Measurements from ENCODE around the gene CDK16. TPM values are rescaled to one million over a fixed set of nuclear protein-coding genes. Genes with fewer than 3 reads are reported as not detected.

The CDK16 gene
- 10 to 100 TPM; 48.2 to 49.0 TPM for total RNA-seq
- polyA plus RNA-seq = 10 to 100 TPM in 1 of 3 donors, 1 to 10 TPM in 2; 3.1 to 13.6 (median 6.1) TPM
- total RNA-seq = 48.6 to 70.4 (median 50.1) reads per million in 6 experiments

- Mint-ChIP-seq H3K9me3 (no peaks in the 10 kb centered on the region), H3K4me1 (peaks cover 30 to 53% (median 44%) of the 10 kb centered on the region in 4 donors), H3K36me3 (peaks cover 0 to 32% (median 2%) of the 10 kb centered on the region in 3 donors), H3K4me3 (peak within 1 kb of the TSS; percentile 91 to 98 (median 94)), H3K27ac (peak within 1 kb of the TSS; percentile 96 to 100 (median 99)), H3K27me3 (no peaks in the 10 kb centered on the region)
- DNase-seq = peak in 8 of 10 donors; percentile 53 to 98 (median 64)
- POLR2A ChIA-PET = interaction anchor here (0.6 to 5.1 kb wide), 18 partner anchors 8 to 432 kb away, joined by 3 to 88 read pairs (median 5); partner anchors contain the start of genes ARAF, ELK1, NDUFB11 and RBM10
- peak; percentile 33 to 48 for ATAC-seq
Measured at GRCh38 chrX:47218280-47218919, at the start of gene CDK16. Gene CDK16, plus strand, starts transcription at chrX:47218681. Its CDS starts 4,877 bp downstream, at chrX:47223558.

DNA sequence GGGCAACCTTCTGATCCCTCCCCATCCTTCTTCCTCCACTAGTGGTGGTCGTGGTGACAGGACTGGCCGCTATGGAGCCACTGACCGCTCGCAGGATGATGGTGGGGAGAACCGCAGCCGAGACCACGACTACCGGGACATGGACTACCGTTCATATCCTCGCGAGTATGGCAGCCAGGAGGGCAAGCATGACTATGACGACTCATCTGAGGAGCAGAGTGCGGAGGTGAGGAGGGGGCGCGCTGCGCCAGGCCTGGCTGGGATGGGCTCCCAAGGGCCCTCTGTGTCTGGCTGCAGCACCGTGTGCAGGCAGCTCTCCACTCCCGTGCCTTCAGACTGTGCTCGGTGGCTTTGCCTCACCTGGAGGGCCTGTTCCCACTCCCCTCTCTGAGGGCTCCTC, 49.2 kb upstream of the CDK16 start:
- H3K4me3 Mint-ChIP-seq = no peak overlapping the region
- peaks cover 0 to 45% (median 4%) of the 10 kb centered on the region in 3 donors for H3K36me3 Mint-ChIP-seq
- no peak for ATAC-seq
- no peak overlapping the region for H3K27ac Mint-ChIP-seq
- peaks cover 2 to 8% (median 4%) of the 10 kb centered on the region in 4 donors for H3K4me1 Mint-ChIP-seq
- H3K9me3 Mint-ChIP-seq = no peaks in the 10 kb centered on the region
- POLR2A ChIA-PET = no interaction called here
- no peak for DNase-seq
- H3K27me3 Mint-ChIP-seq = no peaks in the 10 kb centered on the region

- Mint-ChIP-seq H3K4me3 (no peak overlapping the region), H3K9me3 (no peaks in the 10 kb centered on the region), H3K27me3 (no peaks in the 10 kb centered on the region), H3K27ac (peak overlapping the region in 2 of 10 donors; percentile 49 to 67), H3K36me3 (peaks cover 0 to 42% (median 0%) of the 10 kb centered on the region in 3 donors), H3K4me1 (peaks cover under 1 to 8% (median 4%) of the 10 kb centered on the region in 4 donors)
- DNase-seq (no peak), ATAC-seq (no peak)
- POLR2A ChIA-PET = no interaction called here
Measured at GRCh38 chrX:47169726-47170515, 48.6 kb upstream of the CDK16 start.

DNA sequence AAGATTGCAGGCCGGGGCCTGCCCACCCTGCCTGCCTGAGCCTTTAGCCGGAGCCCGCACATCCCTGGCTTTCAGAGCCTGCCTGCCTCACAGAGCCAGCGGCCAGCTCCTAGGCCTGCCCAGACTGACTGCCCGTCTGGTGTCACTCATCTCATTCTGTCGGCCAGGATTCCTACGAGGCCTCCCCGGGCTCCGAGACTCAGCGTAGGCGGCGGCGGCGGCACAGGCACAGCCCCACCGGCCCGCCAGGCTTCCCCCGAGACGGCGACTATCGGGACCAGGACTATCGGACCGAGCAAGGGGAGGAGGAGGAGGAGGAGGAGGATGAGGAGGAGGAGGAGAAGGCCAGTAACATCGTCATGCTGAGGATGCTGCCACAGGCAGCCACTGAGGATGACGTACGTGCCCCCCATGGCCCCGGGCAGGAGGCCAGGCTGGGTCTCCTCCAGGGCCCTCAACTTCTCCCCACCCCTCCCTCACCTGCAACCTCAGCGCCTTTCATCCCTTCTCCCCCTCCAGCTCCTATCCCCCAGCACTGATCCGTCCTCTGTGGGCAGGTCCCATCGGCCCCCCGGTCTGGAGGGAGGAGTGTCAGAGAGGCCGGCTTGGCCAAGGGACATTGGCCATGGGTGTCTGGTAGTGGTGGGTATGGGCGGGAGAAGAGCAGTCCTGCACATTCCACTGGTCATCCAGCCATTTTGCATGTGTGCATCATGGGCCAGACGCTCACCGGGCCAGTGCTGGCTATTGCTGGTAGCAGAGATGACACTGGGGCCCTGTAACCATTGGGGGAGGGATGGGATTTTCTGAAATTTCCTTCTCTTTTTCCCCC, 47.4 kb upstream of the CDK16 start:
- peaks cover 0 to 50% (median 0%) of the 10 kb centered on the region in 3 donors for H3K36me3 Mint-ChIP-seq
- POLR2A ChIA-PET = no interaction called here
- peaks cover 0 to 8% (median 4%) of the 10 kb centered on the region in 4 donors for H3K4me1 Mint-ChIP-seq
- H3K9me3 Mint-ChIP-seq = no peaks in the 10 kb centered on the region
- ATAC-seq = no peak
- no peak overlapping the region for H3K4me3 Mint-ChIP-seq
- H3K27me3 Mint-ChIP-seq = no peaks in the 10 kb centered on the region
- H3K27ac Mint-ChIP-seq = peak overlapping the region in 1 of 10 donors; percentile 53
- no peak for DNase-seq

- Mint-ChIP-seq H3K4me1 (peaks cover 0 to 14% (median 6%) of the 10 kb centered on the region in 4 donors), H3K27ac (peak overlapping the region in 2 of 10 donors; percentile 29 to 62), H3K27me3 (no peaks in the 10 kb centered on the region), H3K36me3 (peaks cover 0 to 57% (median 0%) of the 10 kb centered on the region in 3 donors), H3K9me3 (no peaks in the 10 kb centered on the region), H3K4me3 (no peak overlapping the region)
- ATAC-seq (no peak), DNase-seq (no peak)
- POLR2A ChIA-PET = no interaction called here
Measured at GRCh38 chrX:47171996-47172395, 46.5 kb upstream of the CDK16 start.

DNA sequence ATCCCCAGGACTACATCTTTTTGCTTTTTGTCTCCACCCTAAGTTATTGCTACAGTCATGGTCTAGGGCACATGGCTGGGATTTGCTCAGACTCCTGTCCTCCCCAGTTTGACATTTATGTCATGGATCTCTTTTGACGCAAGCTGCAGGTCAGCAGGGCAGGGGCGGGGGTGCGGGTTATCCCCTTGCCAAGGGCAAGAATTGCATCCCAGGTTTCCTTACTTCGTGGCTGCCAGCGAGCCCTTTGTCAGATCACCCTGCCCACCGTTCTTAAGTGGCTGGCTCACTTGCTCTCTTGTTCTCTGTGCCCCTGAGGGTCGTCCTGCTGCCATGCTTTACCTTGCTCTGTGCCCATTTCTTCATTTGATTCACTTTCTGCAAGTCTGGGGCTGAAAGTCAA, 45.9 kb upstream of the CDK16 start:
- no peaks in the 10 kb centered on the region for H3K27me3 Mint-ChIP-seq
- H3K27ac Mint-ChIP-seq = peak overlapping the region in 1 of 10 donors; percentile 44
- peaks cover 0 to 14% (median 6%) of the 10 kb centered on the region in 4 donors for H3K4me1 Mint-ChIP-seq
- H3K9me3 Mint-ChIP-seq = no peaks in the 10 kb centered on the region
- DNase-seq (no peak), ATAC-seq (no peak)
- peaks cover 0 to 58% (median 0%) of the 10 kb centered on the region in 3 donors for H3K36me3 Mint-ChIP-seq
- POLR2A ChIA-PET = no interaction called here
- H3K4me3 Mint-ChIP-seq = no peak overlapping the region

GRCh38 chrX:47172971-47173792, 45.3 kb upstream of the CDK16 start:
- H3K9me3 Mint-ChIP-seq = no peaks in the 10 kb centered on the region
- peaks cover 0 to 14% (median 7%) of the 10 kb centered on the region in 4 donors for H3K4me1 Mint-ChIP-seq
- H3K27me3 Mint-ChIP-seq = no peaks in the 10 kb centered on the region
- no peak overlapping the region for H3K4me3 Mint-ChIP-seq
- POLR2A ChIA-PET = no interaction called here
- ATAC-seq = no peak
- DNase-seq = no peak
- H3K36me3 Mint-ChIP-seq = peaks cover 0 to 63% (median 0%) of the 10 kb centered on the region in 3 donors
- peak overlapping the region in 2 of 10 donors; percentile 31 to 62 for H3K27ac Mint-ChIP-seq

DNA sequence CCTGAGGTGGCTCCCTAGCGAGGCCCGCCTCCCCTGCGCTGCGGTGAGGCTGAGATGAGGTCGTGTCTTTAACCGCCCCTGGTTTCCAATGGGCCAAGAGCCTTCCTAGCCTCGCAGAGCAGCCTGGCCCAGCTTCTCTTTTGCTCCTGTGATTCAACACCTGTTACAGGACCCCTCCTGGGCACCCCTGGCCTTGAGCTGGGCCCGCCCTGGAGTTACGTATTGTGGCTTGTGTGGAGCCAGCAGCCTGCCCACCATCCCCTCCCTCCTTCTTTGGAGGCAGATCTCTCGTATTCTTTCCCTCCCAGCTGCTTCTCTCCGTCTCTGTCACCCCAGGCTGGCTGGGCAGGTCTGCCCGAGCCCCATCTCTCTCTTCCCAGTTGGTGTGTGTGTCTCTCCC, 44.1 kb upstream of the CDK16 start:
- no peak for ATAC-seq
- Mint-ChIP-seq H3K27me3 (no peaks in the 10 kb centered on the region), H3K36me3 (peaks cover 0 to 65% (median 0%) of the 10 kb centered on the region in 3 donors), H3K4me1 (peaks cover 0 to 6% (median 3%) of the 10 kb centered on the region in 4 donors), H3K4me3 (no peak overlapping the region), H3K27ac (peak overlapping the region in 3 of 10 donors; percentile 18 to 47 (median 31)), H3K9me3 (no peaks in the 10 kb centered on the region)
- DNase-seq = no peak
- POLR2A ChIA-PET = no interaction called here

- Mint-ChIP-seq H3K36me3 (peaks cover 0 to 61% (median 0%) of the 10 kb centered on the region in 3 donors), H3K9me3 (no peaks in the 10 kb centered on the region), H3K27me3 (no peaks in the 10 kb centered on the region), H3K4me3 (no peak overlapping the region), H3K27ac (peak overlapping the region in 1 of 10 donors; percentile 43), H3K4me1 (peaks cover 0 to 6% (median 3%) of the 10 kb centered on the region in 4 donors)
- POLR2A ChIA-PET = interaction anchor here (0.5 kb wide), 1 partner anchor 331 kb away, joined by 3 read pairs; no protein-coding TSS in a partner anchor
- ATAC-seq (no peak), DNase-seq (no peak)
Measured at GRCh38 chrX:47174846-47175587, 43.5 kb upstream of the CDK16 start.

GRCh38 chrX:47175588-47175980, 42.9 kb upstream of the CDK16 start:
- DNase-seq (no peak), ATAC-seq (no peak)
- POLR2A ChIA-PET = no interaction called here
- peaks cover 0 to 61% (median 0%) of the 10 kb centered on the region in 3 donors for H3K36me3 Mint-ChIP-seq
- H3K4me1 Mint-ChIP-seq = peaks cover 0 to 6% (median 3%) of the 10 kb centered on the region in 4 donors
- H3K9me3 Mint-ChIP-seq = no peaks in the 10 kb centered on the region
- H3K27ac Mint-ChIP-seq = peak overlapping the region in 2 of 10 donors; percentile 43 to 53
- no peak overlapping the region for H3K4me3 Mint-ChIP-seq
- no peaks in the 10 kb centered on the region for H3K27me3 Mint-ChIP-seq

DNA sequence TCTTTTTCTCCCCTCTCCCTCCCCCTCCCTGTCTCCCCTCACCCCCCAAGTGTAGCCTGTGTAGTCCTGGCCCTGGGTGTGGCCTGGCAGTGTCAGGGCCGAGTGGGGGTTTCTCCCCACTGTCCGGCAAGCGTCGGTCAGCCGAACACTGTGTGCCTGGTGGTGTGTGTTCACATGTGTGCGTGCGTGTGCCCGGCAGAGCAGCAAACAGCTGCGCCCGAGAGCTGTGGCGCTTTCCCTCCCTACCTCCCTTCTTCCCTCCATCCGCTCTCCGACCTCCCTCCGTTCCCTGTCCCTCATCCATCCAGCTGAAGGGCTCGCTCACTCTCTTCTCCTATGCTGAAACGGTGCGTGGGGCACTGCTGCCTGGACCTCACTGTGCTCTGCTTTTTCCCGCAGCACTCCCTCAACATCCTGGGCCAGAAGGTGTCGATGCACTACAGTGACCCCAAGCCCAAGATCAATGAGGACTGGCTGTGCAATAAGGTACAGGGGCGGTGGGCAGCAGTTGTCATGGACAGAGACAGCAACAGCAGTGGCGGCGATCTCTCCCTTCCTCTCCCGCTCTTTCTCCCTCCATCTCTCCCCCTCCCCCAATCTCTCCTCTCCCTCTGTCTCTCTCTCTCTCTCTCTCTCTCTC, 42.3 kb upstream of the CDK16 start:
- Mint-ChIP-seq H3K4me1 (peaks cover 0 to 6% (median 3%) of the 10 kb centered on the region in 4 donors), H3K36me3 (peaks cover 0 to 60% (median 0%) of the 10 kb centered on the region in 3 donors), H3K27me3 (no peaks in the 10 kb centered on the region), H3K27ac (peak overlapping the region in 1 of 10 donors; percentile 56), H3K9me3 (no peaks in the 10 kb centered on the region), H3K4me3 (no peak overlapping the region)
- POLR2A ChIA-PET = no interaction called here
- no peak for ATAC-seq
- no peak for DNase-seq
